SK-N-MC (cell line): ENCODE results near the gene PDE5A.
"Not testable (repeated sequence)": the region's sequence is repeated elsewhere in the genome, so short reads cannot be mapped to it uniquely, and the experiment has no call there.

Source experiments
- DNase-seq: peaks from one replicate; pipeline ENCODE4 v3.0.0-alpha.2; 2011; ENCODE audit warnings: low read depth, low spot score
- H3K27ac ChIP-seq: fragments of 200-600 bp; sonication (generic); 2 replicates; pipeline ENCODE4 v1.5.1; 2016; ENCODE audit warnings: mixed run types
- H3K36me3 ChIP-seq: fragments of 200-600 bp; sonication (generic); 2 replicates; pipeline ENCODE4 v1.6.1; 2017; ENCODE audit warnings: antibody characterized with exemption, low read length, mixed read lengths; ENCODE audit not compliant: insufficient read depth
- H3K4me3 ChIP-seq: fragments of 200-600 bp; sonication (generic); 2 replicates; pipeline ENCODE4 v1.5.1; 2016
- H3K9ac ChIP-seq: fragments of 200-600 bp; sonication (generic); 2 replicates; pipeline ENCODE4 v1.8.0; 2017; ENCODE audit warnings: mixed run types, mixed read lengths; ENCODE audit not compliant: insufficient read length
- H3K9me3 ChIP-seq: fragments of 200-600 bp; sonication (generic); 2 replicates; pipeline ENCODE4 v1.6.1; 2017; ENCODE audit warnings: low read depth, mild to moderate bottlenecking, antibody characterized with exemption, low read length, moderate library complexity, mixed read lengths
- EZH2 ChIP-seq: fragments of 200-600 bp; sonication (generic); IDR thresholded peaks from one replicate; pipeline ENCODE4 v1.6.1; 2017; ENCODE audit warnings: antibody characterized with exemption
- FOXP2 ChIP-seq: optimal IDR thresholded peaks from 2 replicates; pipeline ENCODE3; 2011; ENCODE audit warnings: mild to moderate bottlenecking, moderate library complexity; ENCODE audit not compliant: insufficient read depth; ENCODE audit errors: extremely low read length, control extremely low read depth
- POLR2AphosphoS5 ChIP-seq: IDR thresholded peaks from 2 replicates; pipeline ENCODE4 v1.6.1; 2012; ENCODE audit warnings: mild to moderate bottlenecking, low read depth, low read length, borderline replicate concordance

PDE5A gene

GRCh38 chr4:119489305-119489704, 139.3 kb downstream of the PDE5A start:
- Histone ChIP-seq H3K9me3 (no peaks in the 10 kb centered on the region), H3K4me3 (no peak overlapping the region), H3K36me3 (peaks cover 4% of the 10 kb centered on the region; the same call in 1 of the 2 replicates), H3K27ac (no peak overlapping the region), H3K9ac (no peak overlapping the region)
- no peak for TF ChIP-seq EZH2
- TF ChIP-seq FOXP2: no peak
- no peak for TF ChIP-seq POLR2AphosphoS5
- DNase-seq: no peak

- no peaks in the 10 kb centered on the region for H3K9me3 ChIP-seq
- no peak overlapping the region for H3K9ac ChIP-seq
- H3K36me3 ChIP-seq: peaks cover 54% of the 10 kb centered on the region
- H3K27ac ChIP-seq: no peak overlapping the region
- no peak for DNase-seq
- H3K4me3 ChIP-seq: no peak overlapping the region
- TF ChIP-seq POLR2AphosphoS5 (no peak), EZH2 (no peak), FOXP2 (no peak)
Observed at GRCh38 chr4:119480331-119480730, 148.3 kb downstream of the PDE5A start.

- Histone ChIP-seq H3K4me3 (no peak overlapping the region), H3K36me3 (peaks cover 54% of the 10 kb centered on the region), H3K9me3 (no peaks in the 10 kb centered on the region), H3K9ac (no peak overlapping the region), H3K27ac (no peak overlapping the region)
- no peak for TF ChIP-seq FOXP2
- TF ChIP-seq POLR2AphosphoS5: no peak
- TF ChIP-seq EZH2: no peak
- DNase-seq: no peak
Observed at GRCh38 chr4:119479835-119480234, 148.8 kb downstream of the PDE5A start.

- H3K9me3 ChIP-seq: no peaks in the 10 kb centered on the region
- no peak for DNase-seq
- TF ChIP-seq FOXP2: no peak
- no peak for TF ChIP-seq EZH2
- TF ChIP-seq POLR2AphosphoS5: no peak
Observed at GRCh38 chr4:119479180-119479808, 149.3 kb downstream of the PDE5A start.

GRCh38 chr4:119478446-119479179, 150.0 kb downstream of the PDE5A start:
- H3K36me3 ChIP-seq: peaks cover 54% of the 10 kb centered on the region
- TF ChIP-seq POLR2AphosphoS5: no peak
- no peak for TF ChIP-seq FOXP2
- TF ChIP-seq EZH2: no peak
- no peak overlapping the region for H3K4me3 ChIP-seq
- H3K9ac ChIP-seq: no peak overlapping the region
- no peak overlapping the region for H3K27ac ChIP-seq
- no peaks in the 10 kb centered on the region for H3K9me3 ChIP-seq
- no peak for DNase-seq

More at GRCh38 chr4:119479180-119479808, 149.3 kb downstream of the PDE5A start:
- H3K36me3 ChIP-seq: peaks cover 54% of the 10 kb centered on the region
- no peak overlapping the region for H3K4me3 ChIP-seq
- no peak overlapping the region for H3K9ac ChIP-seq
- no peak overlapping the region for H3K27ac ChIP-seq

GRCh38 chr4:119477412-119478053, 151.1 kb downstream of the PDE5A start:
- H3K9ac ChIP-seq: no peak overlapping the region
- H3K9me3 ChIP-seq: no peaks in the 10 kb centered on the region
- no peak for TF ChIP-seq EZH2
- no peak for TF ChIP-seq POLR2AphosphoS5
- TF ChIP-seq FOXP2: no peak
- no peak overlapping the region for H3K4me3 ChIP-seq
- H3K27ac ChIP-seq: no peak overlapping the region
- peaks cover 44% of the 10 kb centered on the region for H3K36me3 ChIP-seq
- DNase-seq: no peak

- Histone ChIP-seq H3K9ac (no peak overlapping the region), H3K9me3 (no peaks in the 10 kb centered on the region), H3K4me3 (no peak overlapping the region), H3K27ac (no peak overlapping the region), H3K36me3 (no peaks in the 10 kb centered on the region; the same call in 1 of the 2 replicates)
- no peak for TF ChIP-seq EZH2
- no peak for TF ChIP-seq FOXP2
- no peak for TF ChIP-seq POLR2AphosphoS5
- no peak for DNase-seq
Observed at GRCh38 chr4:119471259-119471658, 157.3 kb downstream of the PDE5A start.

GRCh38 chr4:119470737-119471063, 157.9 kb downstream of the PDE5A start:
- H3K36me3 ChIP-seq, H3K4me3 ChIP-seq, H3K27ac ChIP-seq, DNase-seq, H3K9ac ChIP-seq, H3K9me3 ChIP-seq: not testable (repeated sequence)

- DNase-seq, H3K36me3 ChIP-seq, H3K27ac ChIP-seq: not testable (repeated sequence)
Observed at GRCh38 chr4:119470021-119470736, 158.4 kb downstream of the PDE5A start.

GRCh38 chr4:119469039-119469438, 159.6 kb downstream of the PDE5A start:
- H3K9me3 ChIP-seq, H3K9ac ChIP-seq, H3K36me3 ChIP-seq, H3K27ac ChIP-seq, DNase-seq, H3K4me3 ChIP-seq: not testable (repeated sequence)

More at GRCh38 chr4:119470021-119470736, 158.4 kb downstream of the PDE5A start:
- not testable (repeated sequence) for H3K9me3 ChIP-seq, H3K9ac ChIP-seq, H3K4me3 ChIP-seq

GRCh38 chr4:119462733-119463132, 165.9 kb downstream of the PDE5A start:
- H3K27ac ChIP-seq, H3K9me3 ChIP-seq, H3K4me3 ChIP-seq, H3K9ac ChIP-seq, DNase-seq, H3K36me3 ChIP-seq: not testable (repeated sequence)
